Fibroblast of peridontal ligament (primary cell): Measurements from ENCODE around the gene MUC6.
A peak's percentile ranks its signal among the peaks of the same experiment; 100 is the strongest.
"Not testable (repeated sequence)": the region's sequence is repeated elsewhere in the genome, so short reads cannot be mapped to it uniquely, and the experiment has no call there.

Experiments used
- DNase-seq: peaks from one replicate; pipeline ENCODE4 v3.0.0-alpha.2; 2010; ENCODE audit errors: extremely low read depth

Gene MUC6

DNA sequence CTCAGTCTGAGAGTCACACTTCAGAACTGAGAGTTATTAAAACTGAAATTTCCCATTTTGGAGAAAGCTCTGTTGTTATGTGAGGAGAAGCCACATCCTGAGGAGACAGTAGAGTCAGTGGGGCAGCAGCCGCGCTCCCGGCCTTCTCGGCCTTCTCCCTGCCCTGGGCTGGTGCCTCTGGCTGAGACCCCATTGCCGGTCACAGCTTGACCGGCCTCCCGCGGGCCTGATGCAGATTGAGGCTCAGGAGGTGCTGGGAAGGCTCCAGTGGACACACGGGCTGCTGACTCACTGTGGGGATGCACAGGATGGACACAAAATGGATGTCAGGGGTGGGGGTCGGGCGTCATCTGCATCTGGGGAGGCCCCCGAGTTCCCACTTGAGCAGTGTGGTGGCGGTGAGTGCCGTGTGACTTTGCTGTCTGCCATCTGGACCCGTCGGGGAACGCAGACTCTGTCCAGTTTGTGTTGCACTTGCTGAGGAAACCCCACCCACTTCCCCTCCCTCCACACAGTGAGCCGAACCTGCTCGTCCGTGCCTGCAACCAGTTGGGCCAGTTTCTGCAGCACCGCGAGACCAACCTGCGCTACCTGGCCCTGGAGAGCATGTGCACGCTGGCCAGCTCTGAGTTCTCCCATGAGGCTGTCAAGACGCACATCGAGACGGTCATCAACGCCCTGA, 50.1 kb downstream of the MUC6 start:
- DNase-seq = no peak

- no peak for DNase-seq
Measured at GRCh38 chr11:985848-986247, 50.7 kb downstream of the MUC6 start.

DNA sequence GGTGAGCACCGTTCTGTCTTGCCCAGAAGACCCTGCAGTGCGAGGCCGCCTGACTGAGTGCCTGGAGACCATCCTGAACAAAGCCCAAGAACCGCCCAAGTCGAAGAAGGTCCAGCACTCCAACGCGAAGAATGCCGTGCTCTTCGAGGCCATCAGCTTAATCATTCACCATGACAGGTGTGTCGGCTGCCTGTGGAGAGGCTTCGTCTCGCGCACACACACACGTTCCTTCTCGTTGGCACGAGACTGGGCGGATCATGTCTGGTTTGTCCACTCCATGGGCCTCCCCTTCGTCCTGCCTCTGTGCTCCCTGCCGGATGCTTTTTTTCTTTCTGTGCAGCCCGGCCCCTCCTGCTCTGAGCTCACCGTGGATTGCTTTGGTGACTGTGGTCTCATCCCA, 51.1 kb downstream of the MUC6 start:
- no peak for DNase-seq

DNA sequence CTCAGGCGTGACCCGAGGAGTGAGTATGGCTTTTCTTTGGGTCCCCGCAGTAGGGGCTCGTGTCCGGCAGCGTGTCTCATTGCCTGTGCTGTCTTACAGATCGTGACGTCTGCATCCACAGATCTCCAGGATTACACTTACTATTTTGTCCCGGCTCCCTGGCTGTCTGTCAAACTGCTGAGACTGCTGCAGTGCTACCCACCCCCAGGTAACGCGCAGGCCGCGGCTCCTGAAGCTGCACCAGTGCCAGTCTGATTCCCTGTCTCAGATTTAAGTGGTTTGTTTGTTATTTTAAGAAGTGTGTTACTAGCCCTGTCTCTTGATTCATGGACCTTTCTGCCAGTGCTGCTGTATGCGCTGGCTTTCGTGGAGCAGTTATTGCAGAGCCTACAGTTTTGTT, 52.0 kb downstream of the MUC6 start:
- no peak for DNase-seq

DNA sequence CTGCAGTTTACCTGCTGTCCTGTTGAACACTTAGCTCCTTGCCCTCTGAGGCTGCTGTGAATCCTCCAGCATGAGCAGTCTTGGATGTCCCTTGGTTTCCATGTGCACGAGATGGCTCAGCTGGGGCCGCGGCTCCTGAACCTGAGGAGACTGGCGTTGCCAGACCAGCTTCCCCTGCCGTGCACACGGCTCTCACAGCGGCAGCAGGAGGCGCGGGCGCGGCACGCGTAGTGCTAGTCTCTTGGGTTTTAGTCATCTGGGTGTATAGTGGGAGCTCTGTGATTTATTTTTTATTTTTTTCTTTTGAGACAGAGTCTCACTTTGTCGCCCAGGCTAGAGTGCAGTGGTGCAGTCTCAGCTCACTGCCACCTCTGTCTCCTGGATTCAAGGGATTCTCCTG, 54.8 kb downstream of the MUC6 start:
- no peak for DNase-seq

- DNase-seq = peak; percentile 38
Measured at GRCh38 chr11:980438-981357, 55.8 kb downstream of the MUC6 start.

DNA sequence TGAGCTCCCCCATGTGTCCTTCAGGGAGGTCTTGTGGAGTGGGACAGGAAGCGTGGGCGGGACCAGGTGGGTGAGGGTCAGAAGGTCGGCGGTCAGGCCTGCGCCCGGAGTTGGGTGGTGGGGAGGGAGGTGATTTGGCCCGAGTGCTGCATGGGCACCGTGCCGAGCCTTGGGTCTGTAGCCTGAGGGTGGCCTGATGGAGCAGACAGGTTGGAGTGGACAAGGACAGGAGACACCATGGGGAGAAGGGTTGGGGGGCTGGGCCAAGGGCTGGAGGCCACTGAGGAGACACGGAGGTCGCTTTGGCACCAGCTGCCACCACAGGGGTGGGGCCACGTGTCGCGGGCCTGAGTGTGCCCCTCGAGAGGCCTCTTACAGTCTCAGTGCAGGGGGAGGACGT, 57.7 kb downstream of the MUC6 start:
- no peak for DNase-seq

- no peak for DNase-seq
Measured at GRCh38 chr11:977830-978720, 58.4 kb downstream of the MUC6 start.

DNA sequence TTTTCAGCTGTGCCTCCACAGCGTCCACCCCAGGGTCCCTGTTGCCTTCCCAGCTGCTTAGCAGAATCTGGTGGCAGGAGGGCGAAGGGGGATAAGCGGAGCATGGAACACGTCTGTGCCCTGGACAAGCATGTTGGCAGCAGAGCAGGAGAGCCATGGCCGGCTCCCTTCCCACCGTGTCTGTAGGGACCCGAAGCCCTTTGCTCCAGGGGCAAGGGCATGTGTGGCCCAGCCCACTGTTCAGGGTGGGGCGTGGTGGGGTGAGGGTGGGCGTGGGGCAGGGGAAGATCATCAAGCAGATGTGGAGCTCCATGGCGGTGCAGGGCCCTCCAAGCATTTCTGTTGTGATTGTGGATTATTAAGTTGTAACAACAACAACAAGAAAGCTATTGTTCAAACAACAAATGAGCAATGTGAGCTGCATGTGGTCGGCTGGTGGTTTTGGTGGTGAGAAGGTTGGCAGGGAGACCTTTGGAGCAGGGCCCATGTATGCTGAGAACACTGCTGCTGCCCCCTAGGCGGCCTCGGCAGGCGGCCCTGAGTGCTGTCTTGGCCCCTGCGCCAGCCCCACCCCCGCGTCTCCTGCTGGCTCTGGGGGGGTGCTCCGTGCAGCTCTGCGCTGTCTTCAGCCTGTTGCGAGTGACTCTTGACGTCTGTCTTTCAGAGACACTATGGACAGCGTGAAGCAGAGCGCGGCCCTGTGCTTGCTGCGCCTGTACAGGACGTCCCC, 59.9 kb downstream of the MUC6 start:
- peak; percentile 63 for DNase-seq

GRCh38 chr11:975827-976226, 60.7 kb downstream of the MUC6 start:
- DNase-seq = peak; percentile 35

DNA sequence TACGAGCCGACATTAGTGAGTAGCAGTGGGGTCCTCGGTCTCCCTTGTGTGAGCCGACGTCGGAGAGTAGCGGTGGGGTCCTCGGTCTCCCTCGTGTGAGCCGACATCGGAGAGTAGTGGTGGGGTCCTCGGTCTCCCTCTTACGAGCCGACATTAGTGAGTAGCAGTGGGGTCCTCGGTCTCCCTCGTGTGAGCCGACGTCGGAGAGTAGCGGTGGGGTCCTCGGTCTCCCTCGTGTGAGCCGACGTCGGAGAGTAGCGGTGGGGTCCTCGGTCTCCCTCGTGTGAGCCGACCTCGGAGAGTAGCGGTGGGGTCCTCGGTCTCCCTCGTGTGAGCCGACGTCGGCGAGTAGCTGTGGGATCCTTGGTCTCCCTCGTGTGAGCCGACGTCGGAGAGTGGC, 61.1 kb downstream of the MUC6 start:
- not testable (repeated sequence) for DNase-seq

DNA sequence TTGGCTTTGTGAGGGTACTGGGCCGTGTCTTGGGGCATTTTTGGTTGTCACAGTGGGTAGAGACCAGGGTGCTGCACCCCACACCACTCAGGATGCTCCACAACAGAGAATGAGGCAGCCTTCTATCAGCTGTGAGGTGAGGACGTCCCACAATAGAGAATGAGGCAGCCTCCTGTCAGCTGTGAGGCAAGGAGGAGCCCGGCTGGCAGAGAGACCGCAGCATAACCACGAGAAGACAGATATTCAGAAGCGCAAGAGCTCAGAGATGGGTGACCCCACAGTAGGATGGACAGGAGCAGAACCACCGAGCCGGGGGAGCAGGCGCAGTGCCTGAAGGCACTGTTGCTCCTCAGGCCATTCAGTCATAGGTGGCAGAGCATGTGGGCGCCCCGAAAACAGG, 63.3 kb downstream of the MUC6 start:
- no peak for DNase-seq

- DNase-seq = no peak
Measured at GRCh38 chr11:972523-973211, 63.9 kb downstream of the MUC6 start.

- no peak for DNase-seq
Measured at GRCh38 chr11:971731-972365, 64.7 kb downstream of the MUC6 start.

DNA sequence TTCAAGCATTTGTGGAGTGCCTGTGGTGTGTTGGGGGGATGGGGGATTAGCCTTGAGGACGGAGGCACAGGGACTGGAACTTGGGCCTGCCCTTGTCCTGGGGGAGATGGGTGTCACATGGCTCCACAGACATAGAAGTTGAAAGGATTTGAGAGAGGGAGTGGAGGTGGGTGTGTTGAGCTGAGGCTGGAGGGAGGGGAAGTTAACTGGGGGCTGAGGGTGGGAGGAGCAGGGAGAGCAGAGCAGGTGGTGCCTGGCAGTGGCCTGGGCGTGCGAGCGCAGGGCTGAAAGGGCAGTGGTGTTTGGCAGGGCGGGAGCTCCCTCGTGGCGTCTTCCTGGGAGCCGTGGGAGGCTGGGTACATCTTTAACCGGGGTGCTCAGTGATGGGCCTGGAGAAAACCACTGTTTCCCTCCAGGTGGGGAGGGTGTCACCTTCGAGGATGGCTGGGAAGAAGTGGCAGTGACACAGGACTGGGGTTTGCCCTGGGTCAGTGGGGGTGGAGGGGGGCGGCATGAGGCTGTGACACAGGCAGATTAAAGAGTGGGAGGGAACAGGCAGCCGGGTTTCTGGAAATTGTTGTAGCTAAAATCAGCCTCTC, 65.3 kb downstream of the MUC6 start:
- DNase-seq = no peak

- no peak for DNase-seq
Measured at GRCh38 chr11:970319-970871, 66.1 kb downstream of the MUC6 start.

DNA sequence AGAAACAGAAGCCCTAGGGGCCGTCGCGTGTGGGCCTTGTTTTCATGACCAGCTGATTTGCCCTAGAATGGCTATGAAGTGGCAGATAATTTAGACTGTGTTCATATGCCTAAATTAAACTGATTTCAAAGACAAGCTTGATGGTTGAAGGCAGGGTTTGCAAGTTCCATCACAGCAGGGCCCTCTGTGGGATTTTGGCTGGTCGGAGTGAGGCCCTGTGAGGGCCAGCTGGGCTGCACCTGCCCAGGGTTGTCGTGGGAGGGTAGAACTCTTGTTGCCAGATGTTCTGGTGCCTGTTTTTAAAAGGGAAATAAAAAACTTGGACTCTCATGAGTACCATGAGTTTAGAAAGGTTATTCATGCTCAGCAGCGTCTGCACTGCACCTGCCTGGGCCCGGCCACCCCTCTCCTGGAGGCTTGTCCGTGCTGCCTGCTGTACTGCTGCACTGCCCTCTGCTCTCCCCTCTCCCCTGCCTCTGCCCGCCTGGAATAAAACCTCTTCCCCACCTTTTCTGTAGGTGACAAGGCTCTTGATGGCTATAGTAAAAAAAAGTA, 66.8 kb downstream of the MUC6 start:
- no peak for DNase-seq

- DNase-seq = no peak
Measured at GRCh38 chr11:968822-969221, 67.7 kb downstream of the MUC6 start.

DNA sequence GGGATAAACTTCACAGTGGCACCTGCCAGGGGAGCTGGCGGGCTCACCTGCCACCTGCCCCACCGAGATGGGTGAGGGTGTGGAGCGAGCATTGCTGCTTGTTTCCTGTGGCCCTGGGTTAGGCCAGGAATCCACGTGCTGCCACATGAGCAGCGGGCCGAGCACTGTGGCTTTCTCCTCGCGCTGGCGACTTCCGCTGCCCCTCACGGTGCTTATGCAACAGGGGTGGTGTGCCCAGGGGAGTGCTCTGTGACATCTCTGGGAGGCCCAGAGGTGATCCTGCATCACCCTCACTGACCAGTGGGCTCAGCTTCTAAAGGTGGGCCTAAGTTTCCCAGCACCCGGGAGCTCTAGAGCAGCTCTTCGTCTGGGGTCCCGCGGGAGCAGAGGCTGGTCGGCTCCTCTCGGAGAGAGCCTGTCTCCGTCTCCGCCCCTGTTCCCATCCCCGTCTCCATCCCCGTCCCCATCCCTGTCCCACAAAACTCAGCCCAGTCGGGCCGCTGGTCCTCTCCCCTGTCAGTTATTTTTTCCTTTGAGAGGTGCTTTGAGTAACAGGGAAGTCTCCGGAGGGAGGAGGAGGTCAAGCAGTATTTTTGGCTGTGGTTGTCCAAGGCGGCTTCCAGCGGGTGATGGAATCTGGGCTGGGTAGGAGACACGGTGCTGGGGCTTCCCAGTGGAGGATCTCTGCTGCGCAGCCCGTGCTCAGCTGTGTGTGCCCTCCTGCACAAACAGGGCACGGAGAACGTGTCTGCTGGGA, 68.3 kb downstream of the MUC6 start:
- no peak for DNase-seq
